ENCODE data around the gene SEMA7A. TPM values are rescaled to one million over a fixed set of nuclear protein-coding genes. Genes with fewer than 3 reads are reported as not detected.

The SEMA7A gene
- total and polyA plus RNA-seq, 9 of the 15 experiments (the other 6 are each of a cell fraction or from before 2014, with no cell fraction given), result 0.04 to 8.2 (median 5.4) TPM; not detected in 1

GRCh38 chr15:74420193-74420905 lies 13.4 kb downstream of the SEMA7A start:
- intact Hi-C loops (cut with micrococcal nuclease), result no loop called here

More at GRCh38 chr15:74420193-74420905, 13.4 kb downstream of the SEMA7A start:
- peaks cover 69% of the 10 kb centered on the region for H3K79me2 ChIP-seq (ENCODE audit: control insufficient read depth, insufficient read depth, low read length)
- H3K9me1 ChIP-seq (ENCODE audit: control insufficient read depth, insufficient read depth, low read length), result peaks cover 8% of the 10 kb centered on the region
- no peak overlapping the region for H3K4me3 ChIP-seq
- in situ Hi-C loops (cut with MboI), result no loop called here
- no peaks in the 10 kb centered on the region for H3K9me3 ChIP-seq (replicated peaks; ENCODE audit: control insufficient read depth, insufficient read depth, low read depth, low read length)
- 55% methylated on average over 8 of the region's 10 CpGs for WGBS (ENCODE audit: insufficient coverage, low coverage, missing lambda C conversion rate)
- DNase-seq (ENCODE audit: extremely low read depth in 1 of 4, low spot score in 3 of 4), result no peak
- peak; percentile 11 for FAIRE-seq
- H3K36me3 ChIP-seq (ENCODE audit: control insufficient read depth, insufficient read depth, low read length), result peaks cover 49% of the 10 kb centered on the region
- H3K4me1 ChIP-seq (replicated peaks in 1 of 2; ENCODE audit: control insufficient read depth in 2 of 2, insufficient read depth in 2 of 2, low read length in 2 of 2), result peaks cover 46 to 68% of the 10 kb centered on the region in 2 experiments
- no peaks in the 10 kb centered on the region for H3K27me3 ChIP-seq (ENCODE audit: control insufficient read depth in 2 of 2, insufficient read depth in 2 of 2, low read length in 2 of 2)
- TF ChIP-seq ZNF316 (IDR thresholded peaks at IDR 0.05) (0 out of 2 replicates have a peak, but pooled peaks have one; percentile 13), CBFA2T3 (IDR thresholded peaks at IDR 0.05) (peak; percentile 15; the same call in 1 of the 2 replicates), ZFP91 (CRISPR knock-in tag; IDR thresholded peaks at IDR 0.05) (no peak)
- H2AFZ ChIP-seq (ENCODE audit: low read depth, low read length), result no peak overlapping the region
- ATAC-seq, result peak; percentile 23
- H3K9ac ChIP-seq (ENCODE audit: insufficient read depth in 1 of 2, low read depth in 2 of 2, low read length in 2 of 2), result peak overlapping the region in 1 of 2 experiments; percentile 82; a peak in 2 of 4 replicates
- H4K20me1 ChIP-seq (replicated peaks; ENCODE audit: control insufficient read depth, insufficient read depth, low read length), result peaks cover 29% of the 10 kb centered on the region
- POLR2A ChIA-PET, result interaction anchor here (0.5 to 1.6 kb wide), 3 partner anchors 11 to 148 kb away, joined by 3 to 5 read pairs (median 3); partner anchors contain the start of gene UBL7
- H3K4me2 ChIP-seq (ENCODE audit: insufficient read depth, low read length), result no peak overlapping the region; the same call in 1 of the 2 replicates
- BruUV-seq (replicated peaks), result no TSS peak
- CTCF ChIA-PET (ENCODE audit: low intra/inter-chr PET ratio), result no interaction called here
- H3K27ac ChIP-seq (ENCODE audit: extremely low read depth, low read depth, low read length), result no peak overlapping the region

Data from K562 (cell line).